MM.1S (cell line): ENCODE results near the gene METTL1.

Source experiments
- DNase-seq: peaks from one replicate; pipeline ENCODE4 v3.0.0-alpha.2; 2015
- H2AFZ ChIP-seq: fragments of 300-600 bp; sonication (generic); 2 replicates; pipeline ENCODE4 v1.6.0; 2016; ENCODE audit warnings: antibody characterized with exemption, low read length
- H3F3A ChIP-seq: fragments of 300-600 bp; sonication (generic); 2 replicates; pipeline ENCODE4 v1.6.1; 2016; ENCODE audit warnings: mild to moderate bottlenecking, antibody characterized with exemption, low read length, moderate library complexity, mixed read lengths; ENCODE audit not compliant: insufficient read depth
- H3K27ac ChIP-seq: fragments of 300-600 bp; sonication (generic); 2 replicates; pipeline ENCODE4 v1.5.1; 2016; ENCODE audit warnings: mild to moderate bottlenecking, low read length
- H3K27me3 ChIP-seq: fragments of 300-600 bp; sonication (generic); replicated peaks from 2 replicates; pipeline ENCODE4 v1.6.0; 2016; ENCODE audit warnings: low read length; ENCODE audit not compliant: insufficient read depth
- H3K36me3 ChIP-seq: fragments of 300-600 bp; sonication (generic); replicated peaks from 2 replicates; pipeline ENCODE4 v1.6.1; 2016; ENCODE audit warnings: mild to moderate bottlenecking, low read length, mixed read lengths; ENCODE audit not compliant: insufficient read depth
- H3K4me1 ChIP-seq: fragments of 300-600 bp; sonication (generic); 2 replicates; pipeline ENCODE4 v1.6.1; 2016; ENCODE audit warnings: low read length, mixed read lengths
- H3K4me2 ChIP-seq: fragments of 300-600 bp; sonication (generic); 2 replicates; pipeline ENCODE4 v1.6.0; 2016; ENCODE audit warnings: low read depth, low read length
- H3K4me3 ChIP-seq: fragments of 300-600 bp; sonication (generic); 2 replicates; pipeline ENCODE4 v1.5.1; 2016; ENCODE audit warnings: low read length, mixed read lengths
- H3K79me2 ChIP-seq: fragments of 300-600 bp; sonication (generic); 2 replicates; pipeline ENCODE4 v1.6.1; 2016; ENCODE audit warnings: mixed run types, low read length, mixed read lengths
- H3K9ac ChIP-seq: fragments of 300-600 bp; sonication (generic); 2 replicates; pipeline ENCODE4 v1.6.1; 2016; ENCODE audit warnings: low read length, mixed read lengths
- H3K9me2 ChIP-seq: fragments of 300-600 bp; sonication (generic); replicated peaks from 2 replicates; pipeline ENCODE4 v1.6.1; 2016; ENCODE audit warnings: mild to moderate bottlenecking, low read length, mixed read lengths; ENCODE audit not compliant: insufficient read depth
- H3K9me3 ChIP-seq: fragments of 300-600 bp; sonication (generic); replicated peaks from 2 replicates; pipeline ENCODE4 v1.6.1; 2016; ENCODE audit warnings: mild to moderate bottlenecking, low read length, mixed read lengths; ENCODE audit not compliant: insufficient read depth
- H4K20me1 ChIP-seq: fragments of 300-600 bp; sonication (generic); 2 replicates; pipeline ENCODE4 v1.6.1; 2016; ENCODE audit warnings: mild to moderate bottlenecking, low read length, moderate library complexity, mixed read lengths; ENCODE audit not compliant: insufficient read depth
- CTCF ChIP-seq: fragments of 300-600 bp; sonication (generic); IDR thresholded peaks from 2 replicates; pipeline ENCODE4 v1.5.1; 2016; ENCODE audit warnings: antibody characterized with exemption, low read length, mixed read lengths
- EZH2 ChIP-seq: fragments of 300-600 bp; sonication (generic); optimal IDR thresholded peaks from 2 replicates; pipeline ENCODE3; 2017; ENCODE audit warnings: low read depth, mild to moderate bottlenecking, antibody characterized with exemption, low read length, mixed read lengths
- EZH2phosphoT487 ChIP-seq: fragments of 300-600 bp; sonication (generic); IDR thresholded peaks from 2 replicates; pipeline ENCODE4 v1.6.1; 2018; ENCODE audit warnings: antibody characterized with exemption, low read length

The METTL1 gene

DNA sequence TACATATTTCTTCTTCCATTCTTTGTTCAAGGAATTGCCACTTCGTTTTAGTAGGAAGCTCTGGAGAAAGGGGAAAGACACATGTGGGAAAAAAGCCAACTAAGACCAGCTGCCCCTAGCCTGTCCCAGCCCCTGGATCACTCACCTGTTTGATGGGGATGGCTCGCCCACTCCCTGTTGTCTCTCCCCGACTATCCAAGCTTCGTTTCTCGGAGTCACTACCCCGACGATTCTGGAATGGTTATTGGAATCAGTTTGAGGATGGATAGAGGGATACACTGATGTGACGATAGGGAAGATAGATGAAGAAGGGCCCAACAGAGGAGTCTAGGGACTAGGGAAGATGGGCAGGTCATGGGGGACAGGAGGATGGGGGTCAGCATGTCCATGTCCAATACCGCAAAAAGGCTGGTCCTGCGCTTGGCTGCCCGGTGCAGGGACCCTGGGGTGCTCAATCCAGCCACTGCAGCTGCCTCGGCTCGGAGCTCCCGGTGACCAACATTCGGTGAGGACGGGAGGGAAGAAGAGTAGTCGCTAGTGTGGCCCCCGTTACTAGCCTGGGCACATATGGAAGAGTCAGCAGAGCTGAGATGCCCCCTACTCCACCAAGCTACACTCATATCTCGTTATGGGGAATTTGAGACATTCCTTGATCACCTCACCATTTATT lies 40.4 kb downstream of the METTL1 start:
- Histone ChIP-seq H3K36me3 (no peaks in the 10 kb centered on the region), H2AFZ (no peak overlapping the region), H3K9ac (no peak overlapping the region), H3K4me1 (no peaks in the 10 kb centered on the region), H3K9me2 (no peaks in the 10 kb centered on the region), H3K79me2 (0 out of 2 replicates have a peak, but pooled peaks cover 2% of the 10 kb centered on the region), H3F3A (no peaks in the 10 kb centered on the region), H4K20me1 (no peaks in the 10 kb centered on the region), H3K9me3 (no peaks in the 10 kb centered on the region), H3K27me3 (no peaks in the 10 kb centered on the region), H3K4me2 (no peak overlapping the region), H3K27ac (no peak overlapping the region), H3K4me3 (no peak overlapping the region)
- TF ChIP-seq CTCF: no peak
- TF ChIP-seq EZH2: no peak
- TF ChIP-seq EZH2phosphoT487: no peak
- DNase-seq: no peak

GRCh38 chr12:57730336-57731067 lies 41.4 kb downstream of the METTL1 start:
- Histone ChIP-seq H3K4me2 (no peak overlapping the region), H3K9ac (no peak overlapping the region), H3K79me2 (no peaks in the 10 kb centered on the region), H3K9me2 (no peaks in the 10 kb centered on the region), H3K4me3 (no peak overlapping the region), H3K4me1 (no peaks in the 10 kb centered on the region), H3K36me3 (no peaks in the 10 kb centered on the region), H3F3A (no peaks in the 10 kb centered on the region), H3K9me3 (no peaks in the 10 kb centered on the region), H4K20me1 (no peaks in the 10 kb centered on the region), H3K27me3 (no peaks in the 10 kb centered on the region), H3K27ac (no peak overlapping the region), H2AFZ (no peak overlapping the region)
- DNase-seq: no peak
- TF ChIP-seq EZH2 (no peak), EZH2phosphoT487 (no peak), CTCF (no peak)

DNA sequence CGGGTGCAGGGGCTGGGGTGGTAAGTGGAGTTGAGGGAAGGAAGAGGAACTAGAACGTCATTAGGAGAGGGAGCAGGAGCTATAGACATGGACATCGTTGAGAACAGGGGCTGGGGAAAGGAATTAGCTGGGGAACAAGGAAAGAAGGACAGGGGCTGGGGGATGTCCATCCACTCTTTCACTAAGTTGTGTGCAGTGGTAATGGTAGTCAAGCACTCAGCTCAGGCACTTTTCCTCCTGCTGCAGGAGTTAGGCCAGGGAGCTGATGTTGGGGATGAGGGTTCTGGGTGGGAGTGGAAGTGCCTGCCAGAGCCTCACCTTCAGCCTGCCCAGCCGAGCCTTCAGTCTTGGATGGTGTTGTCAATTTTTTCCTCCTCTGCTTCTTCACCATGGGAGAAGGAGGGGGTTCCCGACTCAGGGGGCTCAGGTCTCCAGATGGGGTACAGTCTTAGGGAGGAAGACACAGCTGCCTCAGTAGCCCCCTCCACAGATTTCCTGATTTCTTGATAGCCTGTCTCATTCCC lies 42.5 kb downstream of the METTL1 start:
- Histone ChIP-seq H3K9ac (no peak overlapping the region), H2AFZ (no peak overlapping the region), H3K4me2 (no peak overlapping the region), H3K36me3 (no peaks in the 10 kb centered on the region), H3K4me3 (no peak overlapping the region), H4K20me1 (no peaks in the 10 kb centered on the region), H3K79me2 (no peaks in the 10 kb centered on the region), H3K4me1 (no peaks in the 10 kb centered on the region), H3K9me3 (no peaks in the 10 kb centered on the region), H3F3A (no peaks in the 10 kb centered on the region; the same call in 1 of the 2 replicates), H3K9me2 (no peaks in the 10 kb centered on the region), H3K27me3 (no peaks in the 10 kb centered on the region), H3K27ac (no peak overlapping the region)
- TF ChIP-seq EZH2 (no peak), CTCF (no peak), EZH2phosphoT487 (no peak)
- DNase-seq: no peak
